A549 (cell line): Measurements from ENCODE around the gene RIOX2.

Experiments used
- RFX5 ChIP-seq: fragments of 450-650 bp; IDR thresholded peaks from 2 replicates; pipeline ENCODE4 v1.7.1; 2014; ENCODE audit warnings: antibody characterized with exemption, mild to moderate bottlenecking, moderate library complexity
- TF ChIP-seq, protein P1 (sequence below): IDR thresholded peaks from 2 replicates; pipeline ENCODE4 v1.6.1; 2012

- TF ChIP-seq, protein P1, sequence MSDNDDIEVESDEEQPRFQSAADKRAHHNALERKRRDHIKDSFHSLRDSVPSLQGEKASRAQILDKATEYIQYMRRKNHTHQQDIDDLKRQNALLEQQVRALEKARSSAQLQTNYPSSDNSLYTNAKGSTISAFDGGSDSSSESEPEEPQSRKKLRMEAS, result no peak
- TF ChIP-seq RFX5, result no peak
Observed at GRCh38 chr3:97958796-97959195, 13.4 kb downstream of the RIOX2 start.
